PC-3 (cell line): ENCODE results near the gene CIC. TPM values are rescaled to one million over a fixed set of nuclear protein-coding genes. Genes with fewer than 3 reads are reported as not detected.

Experiments
- ATAC-seq: fragments of 200-7000 bp; cut with Tn5 transposase; 2 replicates; pipeline ENCODE4 v1.9.1; 2020; ENCODE audit warnings: mild to moderate bottlenecking, moderate library complexity
- BruUV-seq: library from RNA; stranded (reverse); fragments of 400-500 nt; replicated peaks from 2 replicates; lab custom pipeline; 2021; lab: Mats Ljungman, UMichigan
- CTCF ChIA-PET: fragments of 300-600 bp; sonication (Branson Sonifier 250); formaldehyde crosslinking; loops from one replicate; lab custom pipeline; 2022; ENCODE audit warnings: antibody characterized with exemption; lab: Charles Lee
- POLR2A ChIA-PET: fragments of 300-600 bp; sonication (Branson Sonifier 250); formaldehyde crosslinking; loops from one replicate; lab custom pipeline; 2022; ENCODE audit warnings: antibody characterized with exemption; ENCODE audit not compliant: unreplicated experiment; lab: Charles Lee
- DNase-seq: peaks from one replicate; pipeline ENCODE4 v3.0.0-alpha.2; 2015
- H2AFZ ChIP-seq: fragments of 300-600 bp; sonication (generic); 2 replicates; pipeline ENCODE4 v1.6.0; 2016; ENCODE audit warnings: antibody characterized with exemption, low read length
- H3F3A ChIP-seq: fragments of 300-600 bp; sonication (generic); one replicate; pipeline ENCODE4 v1.6.0; 2017; ENCODE audit warnings: antibody characterized with exemption, low read length, control low read depth, mild to moderate bottlenecking; ENCODE audit not compliant: unreplicated experiment
- H3K27ac ChIP-seq: fragments of 300-600 bp; sonication (generic); 2 replicates; pipeline ENCODE4 v1.5.1; 2016; ENCODE audit warnings: mild to moderate bottlenecking, low read length
- H3K27me3 ChIP-seq: fragments of 300-600 bp; sonication (generic); 2 replicates; pipeline ENCODE4 v1.6.1; 2016; ENCODE audit warnings: low read length, mixed read lengths
- H3K36me3 ChIP-seq: fragments of 300-600 bp; sonication (generic); 2 replicates; pipeline ENCODE4 v1.6.1; 2016; ENCODE audit warnings: low read depth, mixed run types, low read length, mixed read lengths
- H3K4me1 ChIP-seq: fragments of 300-600 bp; sonication (generic); 2 replicates; pipeline ENCODE4 v1.5.1; 2016; ENCODE audit warnings: low read length; ENCODE audit not compliant: insufficient read depth
- H3K4me2 ChIP-seq: fragments of 300-600 bp; sonication (generic); 2 replicates; pipeline ENCODE4 v1.6.0; 2016; ENCODE audit warnings: low read length
- H3K4me3 ChIP-seq: fragments of 300-600 bp; sonication (generic); 2 replicates; pipeline ENCODE4 v1.5.1; 2016; ENCODE audit warnings: mild to moderate bottlenecking, low read length, mixed read lengths
- H3K79me2 ChIP-seq: fragments of 300-600 bp; sonication (generic); 2 replicates; pipeline ENCODE4 v1.6.1; 2017; ENCODE audit warnings: low read length, mixed read lengths
- H3K9ac ChIP-seq: fragments of 300-600 bp; sonication (generic); 2 replicates; pipeline ENCODE4 v1.6.0; 2016; ENCODE audit warnings: mild to moderate bottlenecking, low read length
- H3K9me2 ChIP-seq: fragments of 300-600 bp; sonication (generic); replicated peaks from 2 replicates; pipeline ENCODE4 v1.6.1; 2016; ENCODE audit warnings: mixed run types, low read length, mixed read lengths
- H3K9me3 ChIP-seq: fragments of 300-600 bp; sonication (generic); 2 replicates; pipeline ENCODE4 v1.6.1; 2016; ENCODE audit warnings: low read length, mixed read lengths
- H4K20me1 ChIP-seq: fragments of 300-600 bp; sonication (generic); 2 replicates; pipeline ENCODE4 v1.6.1; 2016; ENCODE audit warnings: low read length, mixed read lengths
- EZH2 ChIP-seq: fragments of 300-600 bp; sonication (generic); IDR thresholded peaks from one replicate; pipeline ENCODE4 v1.6.1; 2017; ENCODE audit warnings: antibody characterized with exemption, mild to moderate bottlenecking, low read length; ENCODE audit not compliant: unreplicated experiment
- EZH2phosphoT487 ChIP-seq: fragments of 300-600 bp; sonication (generic); IDR thresholded peaks from 2 replicates; pipeline ENCODE4 v1.6.1; 2018; ENCODE audit warnings: mild to moderate bottlenecking, antibody characterized with exemption, low read length, borderline replicate concordance
- intact Hi-C: fragments of 100-400 bp; cut with micrococcal nuclease; formaldehyde crosslinking; loops from 2 replicates; pipeline ENCODE4 v1.9.0; 2023
- total RNA-seq: library from RNA; depleted of rRNA; stranded (reverse); fragments of >200 nt; gene quantifications from 2 replicates; pipeline ENCODE4 v1.2.3, GENCODE V29; 2014
- TF ChIP-seq, protein P1 (sequence below): fragments of 300-600 bp; sonication (generic); conservative IDR thresholded peaks from 2 replicates; pipeline ENCODE4 v1.5.1; 2017; ENCODE audit warnings: antibody characterized with exemption, low read depth, mild to moderate bottlenecking, low read length

Gene CIC
- total RNA-seq, 1 experiment from 2014 or later, result 9.8 TPM

DNA sequence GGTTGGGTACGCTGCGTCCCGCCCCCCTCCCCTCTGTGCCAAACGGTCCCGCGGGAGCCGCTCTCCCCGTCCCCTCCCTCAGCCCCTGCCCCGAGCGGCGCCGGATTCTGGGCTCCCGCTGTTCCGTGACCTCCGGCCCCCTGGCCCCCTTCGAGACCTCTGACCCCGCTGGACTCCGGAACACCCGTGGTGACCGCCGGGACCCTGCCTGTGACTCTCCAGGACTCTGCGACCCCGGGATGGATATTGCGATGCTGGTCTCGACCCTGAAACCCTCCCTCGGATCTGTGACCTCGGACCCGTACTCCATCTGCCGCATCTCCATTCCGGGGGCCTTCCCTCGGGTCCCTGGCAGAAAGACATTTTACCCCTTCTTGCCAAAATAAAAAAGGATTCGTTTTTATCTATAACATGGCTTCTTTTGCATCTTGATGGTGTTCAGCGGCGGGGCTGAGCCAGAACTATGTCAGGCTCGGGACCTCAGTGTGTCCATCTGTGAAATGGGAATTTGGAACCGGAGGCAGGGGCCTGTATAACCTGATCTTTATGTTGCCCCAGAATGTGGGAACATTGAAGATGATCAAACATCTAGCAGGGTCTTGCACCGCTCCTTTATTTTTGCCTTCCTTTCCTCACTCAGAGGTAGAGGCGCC lies 55.7 kb downstream of the CIC start:
- ChIA-PET POLR2A (no interaction called here), CTCF (no interaction called here)
- Histone ChIP-seq H3K4me3 (peak overlapping the region; percentile 9; the same call in 1 of the 2 replicates), H3K36me3 (no peaks in the 10 kb centered on the region), H3K9me2 (no peaks in the 10 kb centered on the region), H3K27me3 (no peaks in the 10 kb centered on the region), H2AFZ (no peak overlapping the region; the same call in 1 of the 2 replicates), H3F3A (no peaks in the 10 kb centered on the region), H3K79me2 (peaks cover 34% of the 10 kb centered on the region), H3K4me2 (peak overlapping the region; percentile 58), H3K27ac (no peak overlapping the region), H3K4me1 (peaks cover 8% of the 10 kb centered on the region), H3K9me3 (no peaks in the 10 kb centered on the region), H3K9ac (no peak overlapping the region), H4K20me1 (no peaks in the 10 kb centered on the region)
- no TSS peak for BruUV-seq
- DNase-seq, result no peak
- ATAC-seq, result no peak
- TF ChIP-seq EZH2 (no peak), EZH2phosphoT487 (no peak)
- TF ChIP-seq, protein P1, sequence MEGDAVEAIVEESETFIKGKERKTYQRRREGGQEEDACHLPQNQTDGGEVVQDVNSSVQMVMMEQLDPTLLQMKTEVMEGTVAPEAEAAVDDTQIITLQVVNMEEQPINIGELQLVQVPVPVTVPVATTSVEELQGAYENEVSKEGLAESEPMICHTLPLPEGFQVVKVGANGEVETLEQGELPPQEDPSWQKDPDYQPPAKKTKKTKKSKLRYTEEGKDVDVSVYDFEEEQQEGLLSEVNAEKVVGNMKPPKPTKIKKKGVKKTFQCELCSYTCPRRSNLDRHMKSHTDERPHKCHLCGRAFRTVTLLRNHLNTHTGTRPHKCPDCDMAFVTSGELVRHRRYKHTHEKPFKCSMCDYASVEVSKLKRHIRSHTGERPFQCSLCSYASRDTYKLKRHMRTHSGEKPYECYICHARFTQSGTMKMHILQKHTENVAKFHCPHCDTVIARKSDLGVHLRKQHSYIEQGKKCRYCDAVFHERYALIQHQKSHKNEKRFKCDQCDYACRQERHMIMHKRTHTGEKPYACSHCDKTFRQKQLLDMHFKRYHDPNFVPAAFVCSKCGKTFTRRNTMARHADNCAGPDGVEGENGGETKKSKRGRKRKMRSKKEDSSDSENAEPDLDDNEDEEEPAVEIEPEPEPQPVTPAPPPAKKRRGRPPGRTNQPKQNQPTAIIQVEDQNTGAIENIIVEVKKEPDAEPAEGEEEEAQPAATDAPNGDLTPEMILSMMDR, result peak; percentile 85; the same call in 1 of the 2 replicates
- intact Hi-C loops, result no loop called here

DNA sequence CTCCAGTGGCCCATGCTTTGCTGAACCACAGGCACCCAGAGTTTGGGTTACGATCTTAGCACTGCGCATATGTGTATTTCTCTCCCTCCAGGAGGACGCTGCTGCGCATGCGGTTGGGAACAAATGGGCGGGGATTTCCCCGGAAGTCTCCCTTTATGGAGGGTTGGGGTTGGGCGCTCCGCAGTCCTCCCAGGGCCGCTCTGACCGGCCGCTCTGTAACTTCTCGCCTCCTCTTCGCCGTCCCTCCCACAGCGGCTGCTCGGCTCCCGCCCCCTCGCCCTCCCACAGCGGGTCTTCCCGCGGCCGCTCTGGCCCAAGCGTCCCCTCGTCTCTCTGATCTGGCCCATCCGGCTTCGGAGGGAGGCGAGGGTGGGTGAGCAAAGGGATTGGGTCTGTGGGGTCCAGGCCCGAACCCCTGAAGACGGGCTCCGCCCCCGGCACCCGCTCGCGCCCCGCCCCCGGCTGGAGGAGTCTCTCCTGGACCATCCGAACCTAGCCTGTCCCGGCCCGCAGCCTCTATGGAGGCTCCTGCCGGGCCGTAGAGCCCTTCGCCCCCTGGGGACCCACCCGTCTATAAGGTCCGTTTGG lies 56.4 kb downstream of the CIC start, which contains the start of gene MEGF8:
TSS of gene MEGF8 (plus strand) at position 328 of the 588 bp plus-strand sequence. CDS start 609 bp downstream, outside the sequence.
- Histone ChIP-seq H3K27me3 (no peaks in the 10 kb centered on the region), H3K79me2 (peaks cover 34% of the 10 kb centered on the region), H3K9me3 (no peaks in the 10 kb centered on the region), H3K9me2 (no peaks in the 10 kb centered on the region), H3F3A (no peaks in the 10 kb centered on the region), H3K9ac (peak within 1 kb of the TSS; percentile 90), H3K4me3 (peak within 1 kb of the TSS; percentile 99), H3K36me3 (no peaks in the 10 kb centered on the region), H4K20me1 (no peaks in the 10 kb centered on the region), H2AFZ (peak within 1 kb of the TSS; percentile 94), H3K4me1 (peaks cover 8% of the 10 kb centered on the region), H3K4me2 (peak within 1 kb of the TSS; percentile 97), H3K27ac (0 out of 2 replicates have a peak within 1 kb of the TSS, but pooled peaks have one; percentile 13)
- BruUV-seq, result no TSS peak
- no peak for TF ChIP-seq EZH2phosphoT487
- TF ChIP-seq, protein P1, result no peak; the same call in 1 of the 2 replicates
- TF ChIP-seq EZH2, result no peak
- intact Hi-C loops, result no loop called here
- peak; percentile 98 for DNase-seq
- peak; percentile 93 for ATAC-seq
- POLR2A ChIA-PET, result no interaction called here
- CTCF ChIA-PET, result no interaction called here
